ENCODE results near the gene HTR1E. TPM values are rescaled to one million over a fixed set of nuclear protein-coding genes. Genes with fewer than 3 reads are reported as not detected.
A peak's percentile ranks its signal among the peaks of the same experiment; 100 is the strongest.

Gene HTR1E
- total and polyA plus RNA-seq, 4 donors, result not detected

DNA sequence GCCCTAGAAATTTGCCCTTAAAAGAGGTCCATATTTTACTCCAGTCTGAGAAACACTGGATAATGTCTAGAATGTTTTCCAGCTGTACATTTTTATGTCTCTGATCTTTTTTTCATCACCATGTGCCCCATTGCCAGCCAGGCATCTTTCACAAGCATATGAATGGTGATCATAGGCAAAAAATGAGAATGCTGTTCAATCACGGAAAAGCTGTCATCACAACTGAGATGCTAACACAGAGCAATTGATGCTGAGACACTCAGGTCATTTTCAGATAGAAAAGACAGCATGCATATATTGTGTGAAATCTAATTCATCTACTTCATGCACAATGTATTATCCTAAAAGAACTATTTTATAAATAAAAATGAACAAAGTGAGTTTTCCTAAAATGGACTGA is 116.0 kb downstream of the HTR1E start:
- Histone ChIP-seq H3K36me3 (ENCODE audit: control insufficient read depth in 1 of 2, insufficient read depth in 2 of 2, low read length in 1 of 2) (no peaks in the 10 kb centered on the region), H3K4me3 (ENCODE audit: low read length in 2 of 2) (no peak overlapping the region), H3K9me3 (ENCODE audit: control insufficient read depth, low read length) (no peaks in the 10 kb centered on the region), H3K4me1 (ENCODE audit: control insufficient read depth in 1 of 2, insufficient read depth in 2 of 2, low read length in 2 of 2) (no peaks in the 10 kb centered on the region), H3K27me3 (ENCODE audit: control insufficient read depth in 1 of 2, insufficient read depth in 2 of 2, low read length in 1 of 2) (no peaks in the 10 kb centered on the region), H3K27ac (ENCODE audit: low read depth in 1 of 2, low read length in 2 of 2) (no peak overlapping the region)
- no peak for DNase-seq
- intact Hi-C loops (cut with DNase I), result no loop called here
- ATAC-seq (ENCODE audit: low FRiP score), result no peak
- WGBS, 2 donors, result 66 to 69% methylated on average over 1 of the region's 1 CpG

DNA sequence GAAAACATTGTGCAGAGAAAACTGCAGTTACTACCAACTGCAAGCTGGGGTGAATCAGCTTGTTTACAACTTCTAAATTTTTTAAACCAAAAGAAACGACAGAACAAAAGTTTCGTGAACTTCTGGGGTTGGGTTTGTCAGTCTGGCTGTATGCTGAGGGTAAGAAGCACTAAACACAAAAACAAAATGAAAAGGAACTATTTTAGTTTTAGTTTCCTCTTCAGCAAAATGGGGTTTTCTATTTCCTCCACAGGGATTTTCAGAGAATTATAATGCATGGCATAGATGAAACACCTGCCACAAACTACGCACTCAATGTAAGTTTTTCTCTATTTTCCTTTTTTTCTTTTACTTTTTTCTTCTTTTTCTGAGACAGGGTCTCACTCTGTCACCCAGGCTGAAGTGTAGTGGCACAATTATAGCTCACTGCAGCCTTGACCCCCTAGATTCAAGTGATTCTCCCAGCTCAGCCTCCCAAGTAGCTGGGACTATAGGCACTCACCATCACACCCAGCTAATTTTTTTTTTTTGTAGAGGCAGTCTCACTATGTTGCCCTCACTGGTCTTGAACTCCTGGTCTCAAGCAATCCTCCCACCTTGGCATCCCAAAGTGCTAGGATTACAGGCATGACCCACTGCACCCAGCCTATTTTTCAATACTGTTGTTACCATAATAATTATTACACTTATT is 117.0 kb downstream of the HTR1E start:
- H3K36me3 ChIP-seq (ENCODE audit: control insufficient read depth in 1 of 2, insufficient read depth in 2 of 2, low read length in 1 of 2), result no peaks in the 10 kb centered on the region
- intact Hi-C loops (cut with DNase I), result no loop called here
- H3K4me3 ChIP-seq (ENCODE audit: low read length in 2 of 2), result no peak overlapping the region
- no peaks in the 10 kb centered on the region for H3K4me1 ChIP-seq (ENCODE audit: control insufficient read depth in 1 of 2, insufficient read depth in 2 of 2, low read length in 2 of 2)
- ATAC-seq (ENCODE audit: low FRiP score) (no peak), DNase-seq (no peak)
- no peaks in the 10 kb centered on the region for H3K27me3 ChIP-seq (ENCODE audit: control insufficient read depth in 1 of 2, insufficient read depth in 2 of 2, low read length in 1 of 2)
- WGBS, 2 donors, result 89% methylated on average over 3 of the region's 3 CpGs
- no peaks in the 10 kb centered on the region for H3K9me3 ChIP-seq (ENCODE audit: control insufficient read depth, low read length)
- no peak overlapping the region for H3K27ac ChIP-seq (ENCODE audit: low read depth in 1 of 2, low read length in 2 of 2)

DNA sequence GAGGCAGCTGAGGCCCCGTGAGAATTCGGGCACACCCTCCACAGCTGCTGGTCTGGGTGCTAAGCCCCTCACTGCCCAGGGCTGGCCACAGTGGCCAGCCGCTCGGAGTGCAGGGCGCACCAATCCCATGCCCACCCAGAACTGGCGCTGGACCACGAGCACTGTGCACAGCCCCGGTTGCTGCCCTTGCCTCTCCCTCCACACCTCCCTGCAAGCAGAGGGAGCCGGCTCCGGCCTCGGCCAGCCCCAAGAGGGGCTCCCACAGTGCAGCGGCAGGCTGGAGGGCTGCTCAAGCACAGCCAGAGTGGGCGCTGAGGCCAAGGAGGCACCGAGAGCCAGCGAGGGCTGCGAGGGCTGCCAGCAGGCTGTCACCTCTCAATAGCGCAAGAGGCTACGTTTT is 122.6 kb downstream of the HTR1E start:
- Histone ChIP-seq H3K27me3 (ENCODE audit: control insufficient read depth in 1 of 2, insufficient read depth in 2 of 2, low read length in 1 of 2) (no peaks in the 10 kb centered on the region), H3K27ac (ENCODE audit: low read depth in 1 of 2, low read length in 2 of 2) (no peak overlapping the region), H3K4me3 (ENCODE audit: low read length in 2 of 2) (no peak overlapping the region), H3K4me1 (ENCODE audit: control insufficient read depth in 1 of 2, insufficient read depth in 2 of 2, low read length in 2 of 2) (no peaks in the 10 kb centered on the region), H3K9me3 (ENCODE audit: control insufficient read depth, low read length) (no peaks in the 10 kb centered on the region), H3K36me3 (ENCODE audit: control insufficient read depth in 1 of 2, insufficient read depth in 2 of 2, low read length in 1 of 2) (no peaks in the 10 kb centered on the region)
- DNase-seq, result peak in 1 of 2 donors; percentile 42
- ATAC-seq (ENCODE audit: low FRiP score), result no peak
- intact Hi-C loops (cut with DNase I), result no loop called here
- 93 to 95% methylated on average over 17 to 18 of the region's 18 CpGs for WGBS, 2 donors

DNA sequence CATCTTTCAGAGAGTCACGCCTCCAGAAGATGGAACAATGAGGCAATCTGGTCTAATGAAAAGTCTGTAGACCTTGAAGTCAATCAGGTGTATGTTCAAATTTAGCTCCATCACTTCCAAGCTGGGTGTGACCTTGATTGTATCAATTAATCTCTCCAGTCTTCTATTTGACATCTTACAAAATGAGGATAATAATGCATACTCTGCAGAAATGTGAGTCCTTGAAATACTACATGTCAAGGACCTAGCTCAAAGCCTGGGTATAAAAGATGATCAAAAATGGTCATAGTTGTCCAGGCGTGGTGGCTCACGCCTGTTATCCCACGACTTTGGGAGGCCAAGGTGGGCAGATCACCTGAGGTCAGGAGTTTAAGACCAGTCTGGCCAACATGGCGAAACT is 127.8 kb downstream of the HTR1E start:
- ATAC-seq (ENCODE audit: low FRiP score) (no peak), DNase-seq (no peak)
- 80 to 83% methylated on average over 5 of the region's 5 CpGs for WGBS, 2 donors
- Histone ChIP-seq H3K9me3 (ENCODE audit: control insufficient read depth, low read length) (no peaks in the 10 kb centered on the region), H3K4me3 (ENCODE audit: low read length in 2 of 2) (no peak overlapping the region), H3K36me3 (ENCODE audit: control insufficient read depth in 1 of 2, insufficient read depth in 2 of 2, low read length in 1 of 2) (no peaks in the 10 kb centered on the region), H3K27ac (ENCODE audit: low read depth in 1 of 2, low read length in 2 of 2) (no peak overlapping the region), H3K27me3 (ENCODE audit: control insufficient read depth in 1 of 2, insufficient read depth in 2 of 2, low read length in 1 of 2) (no peaks in the 10 kb centered on the region), H3K4me1 (ENCODE audit: control insufficient read depth in 1 of 2, insufficient read depth in 2 of 2, low read length in 2 of 2) (no peaks in the 10 kb centered on the region)
- intact Hi-C loops (cut with DNase I), result no loop called here

Other genes starting within 250 kb of the HTR1E start
- not detected for gene CGA, start 157.6 kb downstream of the HTR1E start, total RNA-seq
- not detected for gene CGA, start 157.6 kb downstream of the HTR1E start, polyA plus RNA-seq
- gene ZNF292, start 218.0 kb downstream of the HTR1E start, total RNA-seq, result 10 to 100 TPM; 57.9 to 71.6 TPM
- 1 to 10 TPM; 3.4 to 7.6 TPM for gene ZNF292, start 218.0 kb downstream of the HTR1E start, polyA plus RNA-seq

Measured in aorta (tissue), 5 donors.